Testis (tissue), 2 donors: Measurements from ENCODE around the gene KIF21B.

Source experiments
- POLR2A ChIP-seq: fragments of 450-650 bp; IDR thresholded peaks from one replicate; pipeline ENCODE4 v1.6.1; 2017; ENCODE audit warnings: antibody characterized with exemption, mild to moderate bottlenecking, moderate library complexity
- TF ChIP-seq, protein P1 (sequence below), 3 experiments: fragments of 450-650 bp in 2 of 3; fragments of 200-600 bp in 1 of 3; sonication (generic) in 1 of 3; IDR thresholded peaks; one replicate each; pipeline ENCODE4 v1.5.1; 2016 to 2019; ENCODE audit warnings: antibody characterized with exemption in 3 of 3, mild to moderate bottlenecking in 2 of 3, moderate library complexity in 1 of 3

DNA sequence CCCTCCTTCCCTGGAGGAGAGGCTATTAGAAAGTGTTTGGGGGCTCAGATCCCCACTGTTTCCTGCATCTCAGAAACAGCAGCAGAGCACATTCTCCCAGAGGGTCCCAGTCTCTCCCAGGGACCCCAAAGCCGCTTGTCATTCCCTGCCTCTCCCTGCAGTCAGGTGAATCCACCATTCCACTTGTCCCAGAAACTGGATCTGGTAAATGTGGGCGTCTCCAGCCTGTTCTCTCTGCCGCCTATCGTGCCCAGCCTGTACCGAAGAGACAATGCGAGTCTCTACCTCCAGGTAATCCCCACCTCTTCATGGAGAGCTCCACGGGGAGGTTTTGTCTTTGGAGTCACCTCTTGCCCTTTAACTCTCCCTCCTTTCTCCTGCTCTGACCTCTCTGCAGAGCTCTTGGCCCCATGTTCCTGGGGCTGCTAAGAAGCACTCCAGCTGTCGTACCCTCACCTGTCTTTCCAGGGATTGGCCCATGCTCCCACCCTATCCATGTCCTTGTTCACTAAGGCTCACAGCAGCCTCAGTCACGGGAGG lies 101.9 kb downstream of the KIF21B start:
- TF ChIP-seq, protein P1, sequence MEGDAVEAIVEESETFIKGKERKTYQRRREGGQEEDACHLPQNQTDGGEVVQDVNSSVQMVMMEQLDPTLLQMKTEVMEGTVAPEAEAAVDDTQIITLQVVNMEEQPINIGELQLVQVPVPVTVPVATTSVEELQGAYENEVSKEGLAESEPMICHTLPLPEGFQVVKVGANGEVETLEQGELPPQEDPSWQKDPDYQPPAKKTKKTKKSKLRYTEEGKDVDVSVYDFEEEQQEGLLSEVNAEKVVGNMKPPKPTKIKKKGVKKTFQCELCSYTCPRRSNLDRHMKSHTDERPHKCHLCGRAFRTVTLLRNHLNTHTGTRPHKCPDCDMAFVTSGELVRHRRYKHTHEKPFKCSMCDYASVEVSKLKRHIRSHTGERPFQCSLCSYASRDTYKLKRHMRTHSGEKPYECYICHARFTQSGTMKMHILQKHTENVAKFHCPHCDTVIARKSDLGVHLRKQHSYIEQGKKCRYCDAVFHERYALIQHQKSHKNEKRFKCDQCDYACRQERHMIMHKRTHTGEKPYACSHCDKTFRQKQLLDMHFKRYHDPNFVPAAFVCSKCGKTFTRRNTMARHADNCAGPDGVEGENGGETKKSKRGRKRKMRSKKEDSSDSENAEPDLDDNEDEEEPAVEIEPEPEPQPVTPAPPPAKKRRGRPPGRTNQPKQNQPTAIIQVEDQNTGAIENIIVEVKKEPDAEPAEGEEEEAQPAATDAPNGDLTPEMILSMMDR (IDR thresholded peaks at IDR 0.05): no peak
- no peak for TF ChIP-seq POLR2A
